IPS-15b (cell line): Measurements from ENCODE around the gene CIRBP.

ENCODE experiments used
- H3K27me3 ChIP-seq: one replicate; pipeline ENCODE4 v1.6.1; 2013; ENCODE audit warnings: low read length; ENCODE audit not compliant: control insufficient read depth, insufficient read depth
- H3K36me3 ChIP-seq: one replicate; pipeline ENCODE4 v1.6.1; 2013; ENCODE audit warnings: low read length; ENCODE audit not compliant: control insufficient read depth, insufficient read depth
- H3K4me1 ChIP-seq: one replicate; pipeline ENCODE4 v1.6.1; 2013; ENCODE audit warnings: mild to moderate bottlenecking, low read length; ENCODE audit not compliant: control insufficient read depth, insufficient read depth
- H3K4me3 ChIP-seq: one replicate; pipeline ENCODE4 v1.5.1; 2013; ENCODE audit warnings: low read depth, low read length
- H3K9ac ChIP-seq: one replicate; pipeline ENCODE4 v1.6.1; 2013; ENCODE audit warnings: low read depth, mild to moderate bottlenecking, low read length
- H3K9me3 ChIP-seq: one replicate; pipeline ENCODE4 v1.6.1; 2013; ENCODE audit warnings: mild to moderate bottlenecking, low read length; ENCODE audit not compliant: control insufficient read depth, insufficient read depth

Gene CIRBP

GRCh38 chr19:1233115-1233667 lies 35.9 kb upstream of the CIRBP start:
- H3K27me3 ChIP-seq: no peaks in the 10 kb centered on the region
- peaks cover 34% of the 10 kb centered on the region for H3K36me3 ChIP-seq
- H3K4me1 ChIP-seq: no peaks in the 10 kb centered on the region
- H3K9ac ChIP-seq: no peak overlapping the region
- no peak overlapping the region for H3K4me3 ChIP-seq
- no peaks in the 10 kb centered on the region for H3K9me3 ChIP-seq

GRCh38 chr19:1234051-1234954 lies 34.8 kb upstream of the CIRBP start:
- Histone ChIP-seq H3K27me3 (no peaks in the 10 kb centered on the region), H3K4me1 (no peaks in the 10 kb centered on the region), H3K9me3 (no peaks in the 10 kb centered on the region), H3K9ac (no peak overlapping the region), H3K36me3 (peaks cover 34% of the 10 kb centered on the region), H3K4me3 (no peak overlapping the region)

- H3K4me1 ChIP-seq: no peaks in the 10 kb centered on the region
- H3K27me3 ChIP-seq: no peaks in the 10 kb centered on the region
- no peak overlapping the region for H3K4me3 ChIP-seq
- no peaks in the 10 kb centered on the region for H3K9me3 ChIP-seq
- peaks cover 34% of the 10 kb centered on the region for H3K36me3 ChIP-seq
- no peak overlapping the region for H3K9ac ChIP-seq
Observed at GRCh38 chr19:1234955-1235380, 34.2 kb upstream of the CIRBP start.

GRCh38 chr19:1235625-1236538 lies 33.2 kb upstream of the CIRBP start:
- Histone ChIP-seq H3K4me1 (no peaks in the 10 kb centered on the region), H3K36me3 (peaks cover 34% of the 10 kb centered on the region), H3K27me3 (no peaks in the 10 kb centered on the region), H3K9me3 (no peaks in the 10 kb centered on the region), H3K9ac (peak overlapping the region; percentile 24), H3K4me3 (peak overlapping the region; percentile 46)

- H3K9ac ChIP-seq: peak overlapping the region; percentile 24
- H3K9me3 ChIP-seq: no peaks in the 10 kb centered on the region
- H3K4me1 ChIP-seq: no peaks in the 10 kb centered on the region
- H3K27me3 ChIP-seq: no peaks in the 10 kb centered on the region
- peaks cover 34% of the 10 kb centered on the region for H3K36me3 ChIP-seq
- H3K4me3 ChIP-seq: peak overlapping the region; percentile 68
Observed at GRCh38 chr19:1236576-1236975, 32.6 kb upstream of the CIRBP start.

- Histone ChIP-seq H3K9ac (peak overlapping the region; percentile 24), H3K4me3 (peak overlapping the region; percentile 68), H3K27me3 (no peaks in the 10 kb centered on the region), H3K9me3 (no peaks in the 10 kb centered on the region), H3K36me3 (peaks cover 31% of the 10 kb centered on the region), H3K4me1 (no peaks in the 10 kb centered on the region)
Observed at GRCh38 chr19:1237027-1237659, 32.0 kb upstream of the CIRBP start.

- H3K4me3 ChIP-seq: peak within 1 kb of the TSS; percentile 68
- no peaks in the 10 kb centered on the region for H3K27me3 ChIP-seq
- H3K4me1 ChIP-seq: no peaks in the 10 kb centered on the region
- H3K9me3 ChIP-seq: no peaks in the 10 kb centered on the region
- peaks cover 25% of the 10 kb centered on the region for H3K36me3 ChIP-seq
- H3K9ac ChIP-seq: peak within 1 kb of the TSS; percentile 24
Observed at GRCh38 chr19:1237754-1238368, 31.3 kb upstream of the CIRBP start, which contains the start of gene CBARP. Gene CBARP (minus strand): TSS chr19:1238005. CDS start chr19:1236100, 1,905 bp downstream.

GRCh38 chr19:1238369-1239303 lies 30.5 kb upstream of the CIRBP start:
- peak overlapping the region; percentile 50 for H3K4me3 ChIP-seq
- H3K36me3 ChIP-seq: peaks cover 21% of the 10 kb centered on the region
- no peak overlapping the region for H3K9ac ChIP-seq

GRCh38 chr19:1239420-1239795 lies 29.7 kb upstream of the CIRBP start:
- no peak overlapping the region for H3K9ac ChIP-seq
- no peaks in the 10 kb centered on the region for H3K27me3 ChIP-seq
- peaks cover 13% of the 10 kb centered on the region for H3K36me3 ChIP-seq
- H3K9me3 ChIP-seq: no peaks in the 10 kb centered on the region
- no peaks in the 10 kb centered on the region for H3K4me1 ChIP-seq
- H3K4me3 ChIP-seq: peak overlapping the region; percentile 49

More at GRCh38 chr19:1238369-1239303, 30.5 kb upstream of the CIRBP start:
- Histone ChIP-seq H3K27me3 (no peaks in the 10 kb centered on the region), H3K4me1 (no peaks in the 10 kb centered on the region), H3K9me3 (no peaks in the 10 kb centered on the region)
